GM18873 (cell line): Measurements from ENCODE around the gene LRBA.
"Not testable (repeated sequence)": the region's sequence is repeated elsewhere in the genome, so short reads cannot be mapped to it uniquely, and the experiment has no call there.

Source experiments
- ATAC-seq: cut with Tn5 transposase; IDR thresholded peaks from one replicate; pipeline ENCODE4 v1.9.1; 2021; ENCODE audit warnings: mild to moderate bottlenecking, moderate library complexity, moderate number of reproducible peaks; ENCODE audit not compliant: unreplicated experiment, low FRiP score

LRBA gene

GRCh38 chr4:150579551-150580234 is 435.4 kb downstream of the LRBA start:
- no peak for ATAC-seq

GRCh38 chr4:150578745-150579501 is 436.2 kb downstream of the LRBA start:
- ATAC-seq: no peak

- ATAC-seq: no peak
Observed at GRCh38 chr4:150577796-150578195, 437.3 kb downstream of the LRBA start.

DNA sequence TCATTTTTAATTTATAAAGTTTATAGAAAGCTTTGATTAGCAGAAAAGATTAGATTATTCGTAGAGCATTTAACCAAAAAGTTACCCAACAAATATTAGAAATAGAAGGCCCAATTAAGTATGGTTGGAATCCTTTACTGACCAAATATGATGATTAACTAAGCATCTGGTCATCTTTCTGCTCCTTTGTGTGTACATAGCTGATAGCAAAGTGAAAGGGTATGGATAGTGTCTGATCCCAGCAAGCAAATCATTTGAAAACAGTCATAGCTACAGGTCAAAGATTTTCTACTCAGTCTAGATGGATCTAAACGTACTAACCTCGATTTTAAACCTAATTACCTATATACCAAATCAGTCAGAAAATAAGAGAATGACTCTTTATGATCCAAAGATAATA is 440.4 kb downstream of the LRBA start:
- no peak for ATAC-seq

DNA sequence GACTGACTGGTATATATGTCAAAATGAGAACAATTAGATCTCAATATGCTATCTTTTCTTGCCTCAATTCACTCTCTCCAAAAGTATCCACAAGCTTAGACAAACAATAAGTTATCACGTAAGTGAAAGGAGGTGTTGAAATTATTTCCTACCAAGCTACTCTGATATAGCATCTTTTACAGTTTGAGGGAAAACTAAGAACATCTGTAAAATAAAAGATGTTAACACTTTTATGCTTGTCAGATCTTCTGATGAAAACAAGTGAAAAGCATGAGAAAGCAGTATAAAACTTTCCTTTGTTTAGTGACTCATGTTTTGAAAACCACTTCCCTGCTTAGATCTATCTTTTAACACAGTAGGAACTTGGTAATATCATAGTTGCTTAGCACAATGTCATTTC is 441.6 kb downstream of the LRBA start:
- no peak for ATAC-seq

GRCh38 chr4:150572704-150573504 is 442.2 kb downstream of the LRBA start:
- ATAC-seq: no peak

- no peak for ATAC-seq
Observed at GRCh38 chr4:150570862-150571261, 444.2 kb downstream of the LRBA start.

- ATAC-seq: no peak
Observed at GRCh38 chr4:150569998-150570535, 445.0 kb downstream of the LRBA start.

DNA sequence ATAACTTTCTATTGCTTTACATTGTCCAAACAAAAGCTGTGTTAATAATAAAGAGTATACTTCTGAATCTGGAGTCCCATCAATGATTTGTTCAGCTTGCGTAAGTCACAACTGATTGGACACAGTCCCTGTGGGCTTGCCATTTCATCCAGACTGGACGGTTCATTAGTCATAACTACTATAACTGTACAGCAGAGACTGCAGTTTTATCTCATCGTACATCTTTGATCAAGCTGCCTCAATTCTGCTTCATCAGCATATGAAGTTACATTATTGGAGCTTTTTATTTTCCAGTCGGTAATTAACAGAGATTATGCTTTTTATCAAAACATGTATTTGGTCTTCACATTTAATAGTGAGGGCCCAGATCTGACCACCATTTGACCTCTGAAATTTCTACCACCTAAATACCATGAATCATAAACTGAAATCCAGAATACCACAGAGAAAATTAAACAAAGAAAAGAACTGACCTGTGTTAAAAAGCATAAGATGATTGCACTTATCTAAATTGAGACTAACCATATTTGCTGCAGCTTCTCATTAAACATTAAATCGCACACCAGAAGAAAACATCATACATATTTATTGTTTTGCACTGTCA is 445.6 kb downstream of the LRBA start:
- no peak for ATAC-seq

GRCh38 chr4:150567070-150567469 is 448.0 kb downstream of the LRBA start:
- ATAC-seq: no peak

GRCh38 chr4:150564967-150565366 is 450.1 kb downstream of the LRBA start:
- not testable (repeated sequence) for ATAC-seq

DNA sequence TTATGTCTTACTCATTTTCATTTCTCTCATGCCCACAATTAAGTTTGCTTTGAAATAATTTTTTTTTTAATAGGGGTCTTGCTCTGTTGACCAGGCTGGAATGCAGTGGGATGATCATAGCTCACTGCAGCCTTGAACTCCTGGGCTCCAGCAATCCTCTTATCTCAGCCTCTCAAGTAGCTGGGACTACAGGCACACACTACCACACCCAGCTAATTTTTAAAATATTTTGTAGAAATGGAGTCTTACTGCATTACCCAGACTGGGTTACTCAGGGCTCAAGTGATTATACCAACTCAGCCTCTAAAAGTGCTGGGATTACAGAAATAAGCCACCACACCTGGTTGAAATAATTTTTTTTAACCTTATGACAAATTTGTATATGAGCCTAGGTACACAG is 452.3 kb downstream of the LRBA start:
- no peak for ATAC-seq

- no peak for ATAC-seq
Observed at GRCh38 chr4:150562250-150562649, 452.8 kb downstream of the LRBA start.

DNA sequence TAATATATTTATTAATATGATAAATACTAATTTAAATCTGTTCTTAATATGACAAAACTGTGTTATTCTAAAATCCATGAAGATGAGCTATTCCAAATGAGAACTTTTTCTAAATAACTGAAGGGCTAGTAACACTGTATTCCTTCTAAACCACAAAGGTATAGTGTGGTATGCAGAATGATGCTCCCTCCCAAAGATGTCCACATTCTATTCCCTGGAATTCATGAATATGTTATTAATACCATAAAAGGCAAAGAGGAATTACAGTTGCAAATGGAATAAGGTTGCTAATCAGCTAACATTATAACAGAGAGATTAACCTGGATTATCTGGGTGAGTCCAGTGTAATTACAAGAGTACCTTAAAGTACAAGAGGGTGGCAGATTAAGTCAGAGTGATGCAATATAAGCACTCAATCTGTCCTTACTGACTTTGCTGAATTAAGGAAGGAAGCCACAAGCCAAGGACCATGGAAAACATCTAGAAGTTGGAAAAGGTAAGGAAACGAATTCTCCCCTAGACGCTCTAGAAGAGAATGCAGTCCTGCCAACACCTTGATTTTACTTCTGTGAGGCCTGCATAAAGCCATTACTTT is 453.8 kb downstream of the LRBA start:
- no peak for ATAC-seq

- not testable (repeated sequence) for ATAC-seq
Observed at GRCh38 chr4:150557811-150558210, 457.3 kb downstream of the LRBA start.

DNA sequence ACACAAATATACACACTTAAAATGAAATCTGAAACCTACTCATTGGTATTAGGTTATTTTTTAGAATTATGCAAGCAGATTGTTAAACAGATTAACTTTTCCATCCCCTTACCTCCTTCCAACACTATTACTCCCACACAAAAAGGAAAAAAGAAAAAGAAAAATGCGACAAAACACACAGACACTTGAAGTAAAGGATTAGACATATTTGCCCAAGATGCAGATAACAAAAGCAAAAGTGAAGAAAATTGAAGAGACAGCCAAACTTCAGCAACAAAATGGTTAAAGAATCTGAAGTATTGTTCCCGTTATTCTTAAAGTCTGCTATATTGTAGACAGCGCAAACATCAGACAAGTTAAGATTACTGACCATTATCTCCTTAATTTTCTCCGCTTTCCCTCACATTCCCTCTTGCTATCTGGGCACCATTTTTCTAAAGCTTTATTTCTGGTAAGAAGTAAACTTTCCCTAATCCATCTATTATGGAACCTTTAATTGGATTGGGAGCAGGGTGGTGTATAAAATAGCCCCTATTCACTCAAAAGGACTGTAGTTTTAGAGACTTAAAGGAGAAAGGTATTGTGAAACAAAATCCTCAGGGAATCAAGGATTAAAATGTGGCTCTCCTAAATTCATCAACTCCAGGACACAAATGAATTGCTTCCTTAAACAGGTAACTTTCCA is 467.8 kb downstream of the LRBA start:
- no peak for ATAC-seq

DNA sequence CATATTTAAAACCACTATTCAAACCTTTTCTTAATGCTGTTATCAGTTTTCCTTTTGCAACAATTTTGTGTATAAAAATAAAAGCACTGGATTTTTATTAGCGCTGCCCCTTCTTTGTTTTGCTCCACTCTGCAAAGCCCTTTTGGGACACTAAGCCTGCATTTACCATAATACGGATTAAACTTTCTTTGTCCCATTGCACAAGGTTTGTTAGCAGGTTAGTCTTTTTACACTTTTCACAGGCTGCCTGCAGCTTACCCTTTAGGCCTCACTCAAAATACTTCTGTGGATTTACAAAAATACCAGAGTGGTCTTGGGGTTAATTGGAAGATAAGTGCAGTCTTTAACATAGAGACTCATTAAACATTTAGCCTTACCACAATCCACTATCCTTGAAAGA is 468.8 kb downstream of the LRBA start:
- no peak for ATAC-seq

- no peak for ATAC-seq
Observed at GRCh38 chr4:150543042-150543441, 472.0 kb downstream of the LRBA start.

- no peak for ATAC-seq
Observed at GRCh38 chr4:150541681-150542080, 473.4 kb downstream of the LRBA start.

DNA sequence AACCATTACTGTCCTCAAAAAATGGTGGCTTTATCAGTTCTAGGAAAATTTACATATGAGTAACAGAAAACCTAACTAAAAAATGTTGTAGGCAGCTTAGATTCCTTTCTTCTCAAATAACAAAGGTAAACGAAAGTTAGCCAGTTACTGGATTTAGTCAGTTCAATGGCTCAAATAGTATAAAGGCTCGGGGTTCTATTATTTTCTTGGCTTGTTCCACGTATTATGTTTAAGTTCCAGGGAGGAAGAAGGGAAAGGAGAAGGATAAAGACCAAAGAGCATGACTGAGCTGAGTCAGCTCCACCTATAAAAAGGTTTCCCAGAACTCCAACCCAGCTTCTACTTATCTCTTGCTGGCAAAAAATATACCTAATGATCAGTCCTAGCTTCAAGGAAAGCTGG is 474.1 kb downstream of the LRBA start:
- no peak for ATAC-seq
